GM12892 (cell line): ENCODE results near the gene PDCD4.
A peak's percentile ranks its signal among the peaks of the same experiment; 100 is the strongest.
"Not testable (repeated sequence)": the region's sequence is repeated elsewhere in the genome, so short reads cannot be mapped to it uniquely, and the experiment has no call there.

Source experiments
- DNase-seq: peaks from one replicate; pipeline ENCODE4 v3.0.0; 2011; ENCODE audit not compliant: insufficient read length
- FAIRE-seq: peaks from 2 replicates; lab custom pipeline; 2011; peaks lifted over from hg19 to GRCh38; lab: Jason Lieb, UNC
- POLR2A ChIP-seq: IDR thresholded peaks from 2 replicates; pipeline ENCODE4 v1.6.1; 2011; ENCODE audit warnings: low read depth, low read length, control low read depth
- POLR2AphosphoS5 ChIP-seq: IDR thresholded peaks from 2 replicates; pipeline ENCODE4 v1.6.1; 2011; ENCODE audit warnings: low read depth, low read length, control low read depth
- TAF1 ChIP-seq: IDR thresholded peaks from 2 replicates; pipeline ENCODE4 v1.6.1; 2011; ENCODE audit warnings: low read depth, mild to moderate bottlenecking, control low read depth, low read length, borderline replicate concordance

PDCD4 gene

GRCh38 chr10:110865809-110866482 lies 5.8 kb upstream of the PDCD4 start:
- FAIRE-seq: peak; percentile 89
- TF ChIP-seq POLR2A (no peak), TAF1 (no peak), POLR2AphosphoS5 (no peak)
- no peak for DNase-seq

- FAIRE-seq: peak; percentile 93
- DNase-seq: not testable (repeated sequence)
Observed at GRCh38 chr10:110867011-110867806, 4.5 kb upstream of the PDCD4 start.

GRCh38 chr10:110867807-110868465 lies 3.8 kb upstream of the PDCD4 start:
- FAIRE-seq (peak; percentile 56), DNase-seq (no peak)
- TF ChIP-seq POLR2A (no peak), TAF1 (no peak), POLR2AphosphoS5 (no peak)

- 0 out of 2 replicates have a peak, but pooled peaks have one; percentile 42 for TF ChIP-seq POLR2AphosphoS5
- TF ChIP-seq POLR2A: no peak; the same call in 1 of the 2 replicates
- no peak for TF ChIP-seq TAF1
- DNase-seq: no peak
- peak; percentile 87 for FAIRE-seq
Observed at GRCh38 chr10:110868981-110869380, 2.7 kb upstream of the PDCD4 start.

GRCh38 chr10:110870823-110871297 lies 868 bp upstream of the PDCD4 start:
- FAIRE-seq (no peak), DNase-seq (no peak)
- TF ChIP-seq POLR2A (no peak), POLR2AphosphoS5 (peak; percentile 31; the same call in 1 of the 2 replicates), TAF1 (no peak)

- TF ChIP-seq POLR2A (peak; percentile 37; the same call in 1 of the 2 replicates), TAF1 (no peak), POLR2AphosphoS5 (0 out of 2 replicates have a peak, but pooled peaks have one; percentile 23)
- FAIRE-seq (peak; percentile 77), DNase-seq (no peak)
Observed at GRCh38 chr10:110872145-110872983, 636 bp downstream of the PDCD4 start.

GRCh38 chr10:110872984-110873923 lies 1.5 kb downstream of the PDCD4 start:
- FAIRE-seq: peak; percentile 84
- no peak for TF ChIP-seq TAF1
- TF ChIP-seq POLR2AphosphoS5: no peak
- TF ChIP-seq POLR2A: no peak
- DNase-seq: no peak

- DNase-seq (no peak), FAIRE-seq (no peak)
- TF ChIP-seq TAF1: no peak
- TF ChIP-seq POLR2AphosphoS5: no peak
- TF ChIP-seq POLR2A: no peak
Observed at GRCh38 chr10:110873951-110874350, 2.2 kb downstream of the PDCD4 start.

- no peak for FAIRE-seq
- DNase-seq: no peak
- no peak for TF ChIP-seq TAF1
- no peak for TF ChIP-seq POLR2AphosphoS5
- no peak for TF ChIP-seq POLR2A
Observed at GRCh38 chr10:110876000-110876399, 4.3 kb downstream of the PDCD4 start.

- FAIRE-seq: no peak
- TF ChIP-seq POLR2AphosphoS5 (no peak), POLR2A (no peak), TAF1 (no peak)
- no peak for DNase-seq
Observed at GRCh38 chr10:110876788-110877187, 5.1 kb downstream of the PDCD4 start.
